Hepatocyte (in vitro differentiated cells): Measurements from ENCODE around the gene PCBP4. TPM values are rescaled to one million over a fixed set of nuclear protein-coding genes. Genes with fewer than 3 reads are reported as not detected.

ENCODE experiments used
- DNase-seq: peaks from one replicate; pipeline ENCODE4 v3.0.0-alpha.2; 2016; ENCODE audit warnings: low spot score
- H2AFZ ChIP-seq: fragments of 200-600 bp; sonication (generic); 2 replicates; pipeline ENCODE4 v1.6.0; 2016; ENCODE audit warnings: antibody characterized with exemption, mild to moderate bottlenecking
- H3K27ac ChIP-seq: fragments of 200-600 bp; sonication (generic); 2 replicates; pipeline ENCODE4 v1.5.1; 2016; ENCODE audit warnings: mild to moderate bottlenecking
- H3K27me3 ChIP-seq: fragments of 200-600 bp; sonication (generic); 2 replicates; pipeline ENCODE4 v1.6.1; 2016
- H3K36me3 ChIP-seq: fragments of 200-600 bp; sonication (generic); replicated peaks from 2 replicates; pipeline ENCODE4 v1.5.1; 2016; ENCODE audit warnings: low read depth; ENCODE audit not compliant: insufficient read depth
- H3K4me1 ChIP-seq: fragments of 200-600 bp; sonication (generic); 2 replicates; pipeline ENCODE4 v1.5.1; 2016; ENCODE audit warnings: mild to moderate bottlenecking, moderate library complexity; ENCODE audit not compliant: insufficient read depth
- H3K4me2 ChIP-seq: fragments of 200-600 bp; sonication (generic); 2 replicates; pipeline ENCODE4 v1.6.0; 2016
- H3K4me3 ChIP-seq: fragments of 200-600 bp; sonication (generic); 2 replicates; pipeline ENCODE4 v1.5.1; 2016; ENCODE audit warnings: mild to moderate bottlenecking
- H3K79me2 ChIP-seq: fragments of 200-600 bp; sonication (generic); 2 replicates; pipeline ENCODE4 v1.6.0; 2017; ENCODE audit warnings: mild to moderate bottlenecking
- H3K9me2 ChIP-seq: fragments of 200-600 bp; sonication (generic); replicated peaks from 2 replicates; pipeline ENCODE4 v1.6.0; 2017; ENCODE audit warnings: mild to moderate bottlenecking; ENCODE audit not compliant: insufficient read depth
- H3K9me3 ChIP-seq: fragments of 200-600 bp; sonication (generic); 2 replicates; pipeline ENCODE4 v1.5.1; 2016; ENCODE audit warnings: low read depth, mild to moderate bottlenecking
- H4K20me1 ChIP-seq: fragments of 200-600 bp; sonication (generic); 2 replicates; pipeline ENCODE4 v1.6.0; 2016; ENCODE audit warnings: mild to moderate bottlenecking; ENCODE audit not compliant: insufficient read depth, poor library complexity, severe bottlenecking
- EZH2 ChIP-seq: fragments of 200-600 bp; sonication (generic); IDR thresholded peaks from 2 replicates; pipeline ENCODE4 v1.6.1; 2016; ENCODE audit warnings: antibody characterized with exemption, mild to moderate bottlenecking, borderline replicate concordance
- EZH2phosphoT487 ChIP-seq: fragments of 200-600 bp; sonication (generic); IDR thresholded peaks from one replicate; pipeline ENCODE4 v1.6.1; 2018; ENCODE audit warnings: antibody characterized with exemption, mild to moderate bottlenecking, low read depth, moderate library complexity; ENCODE audit not compliant: unreplicated experiment, severe bottlenecking
- WGBS: methylation state at CpG from one replicate; pipeline ENCODE4 v1.1.6; 2016; ENCODE audit warnings: low lambda C conversion rate; ENCODE audit errors: missing lambda C conversion rate; 5-methylcytosine and 5-hydroxymethylcytosine counted together
- polyA plus RNA-seq: library from polyadenylated mRNA; unstranded; fragments of >200 nt; fragmentation: Nextera tagmentation; extraction: Ambion mirVana; gene quantifications from 2 replicates; pipeline ENCODE4 v1.2.1, GENCODE V29; 2016
- total RNA-seq: library from RNA; depleted of rRNA; stranded (reverse); fragments of >200 nt; gene quantifications from 2 replicates; pipeline ENCODE4 v1.2.3, GENCODE V29; 2014
- TF ChIP-seq, protein P1 (sequence below): fragments of 200-600 bp; sonication (generic); IDR thresholded peaks from 2 replicates; pipeline ENCODE4 v1.5.1; 2016; ENCODE audit warnings: antibody characterized with exemption, mild to moderate bottlenecking; ENCODE audit not compliant: poor library complexity

Gene PCBP4
- total and polyA plus RNA-seq, 2 experiments from 2014 or later = 42.4 to 60.2 TPM

DNA sequence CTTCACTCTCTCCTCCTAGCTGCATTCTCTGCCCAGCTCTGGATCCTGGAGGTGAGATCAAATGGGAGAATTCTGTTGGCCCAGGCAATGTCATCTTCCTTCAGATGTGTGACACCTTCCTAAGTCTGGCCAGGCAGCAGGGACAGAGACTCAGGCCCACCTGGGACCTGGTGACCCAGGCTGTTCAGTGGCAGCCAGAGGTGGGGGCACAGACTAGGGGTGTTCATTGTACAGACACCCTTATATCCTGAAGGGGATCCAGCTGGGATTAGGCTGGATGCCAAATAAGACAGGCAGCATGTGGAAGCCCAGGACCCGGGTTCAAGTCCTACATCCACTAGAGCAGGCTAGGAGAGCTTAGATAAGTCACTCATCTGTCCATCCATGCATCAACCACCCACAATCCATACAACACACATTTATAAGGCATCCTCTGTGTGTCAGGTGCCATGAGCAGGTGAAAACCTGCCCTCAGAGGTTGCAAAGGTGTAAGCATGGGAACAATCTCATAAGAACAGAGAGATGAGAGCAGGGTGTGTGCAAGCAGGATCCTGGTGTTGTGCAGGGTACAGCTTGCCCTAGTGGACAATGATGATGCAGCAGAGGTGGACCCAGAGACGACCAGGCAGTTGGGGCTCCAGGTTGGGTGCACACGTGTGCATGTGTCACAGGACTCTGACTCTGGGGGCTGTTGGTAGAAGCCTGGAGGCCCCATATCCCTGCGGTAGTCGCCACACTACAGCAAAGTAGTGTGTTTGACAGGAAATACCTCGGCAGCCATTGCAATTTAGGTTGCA lies 46.7 kb upstream of the PCBP4 start:
- no peaks in the 10 kb centered on the region for H3K27me3 ChIP-seq
- H3K4me2 ChIP-seq = no peak overlapping the region
- H3K27ac ChIP-seq = no peak overlapping the region
- H3K4me1 ChIP-seq = no peaks in the 10 kb centered on the region
- H3K9me3 ChIP-seq = no peaks in the 10 kb centered on the region
- H3K4me3 ChIP-seq = no peak overlapping the region
- H4K20me1 ChIP-seq = no peaks in the 10 kb centered on the region
- DNase-seq = no peak
- no peaks in the 10 kb centered on the region for H3K36me3 ChIP-seq
- no peak for TF ChIP-seq EZH2phosphoT487
- TF ChIP-seq EZH2 = no peak
- TF ChIP-seq, protein P1, sequence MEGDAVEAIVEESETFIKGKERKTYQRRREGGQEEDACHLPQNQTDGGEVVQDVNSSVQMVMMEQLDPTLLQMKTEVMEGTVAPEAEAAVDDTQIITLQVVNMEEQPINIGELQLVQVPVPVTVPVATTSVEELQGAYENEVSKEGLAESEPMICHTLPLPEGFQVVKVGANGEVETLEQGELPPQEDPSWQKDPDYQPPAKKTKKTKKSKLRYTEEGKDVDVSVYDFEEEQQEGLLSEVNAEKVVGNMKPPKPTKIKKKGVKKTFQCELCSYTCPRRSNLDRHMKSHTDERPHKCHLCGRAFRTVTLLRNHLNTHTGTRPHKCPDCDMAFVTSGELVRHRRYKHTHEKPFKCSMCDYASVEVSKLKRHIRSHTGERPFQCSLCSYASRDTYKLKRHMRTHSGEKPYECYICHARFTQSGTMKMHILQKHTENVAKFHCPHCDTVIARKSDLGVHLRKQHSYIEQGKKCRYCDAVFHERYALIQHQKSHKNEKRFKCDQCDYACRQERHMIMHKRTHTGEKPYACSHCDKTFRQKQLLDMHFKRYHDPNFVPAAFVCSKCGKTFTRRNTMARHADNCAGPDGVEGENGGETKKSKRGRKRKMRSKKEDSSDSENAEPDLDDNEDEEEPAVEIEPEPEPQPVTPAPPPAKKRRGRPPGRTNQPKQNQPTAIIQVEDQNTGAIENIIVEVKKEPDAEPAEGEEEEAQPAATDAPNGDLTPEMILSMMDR = no peak
- H3K9me2 ChIP-seq = no peaks in the 10 kb centered on the region
- 86% methylated on average over 6 of the region's 6 CpGs for WGBS
- no peak overlapping the region for H2AFZ ChIP-seq
- H3K79me2 ChIP-seq = no peaks in the 10 kb centered on the region

DNA sequence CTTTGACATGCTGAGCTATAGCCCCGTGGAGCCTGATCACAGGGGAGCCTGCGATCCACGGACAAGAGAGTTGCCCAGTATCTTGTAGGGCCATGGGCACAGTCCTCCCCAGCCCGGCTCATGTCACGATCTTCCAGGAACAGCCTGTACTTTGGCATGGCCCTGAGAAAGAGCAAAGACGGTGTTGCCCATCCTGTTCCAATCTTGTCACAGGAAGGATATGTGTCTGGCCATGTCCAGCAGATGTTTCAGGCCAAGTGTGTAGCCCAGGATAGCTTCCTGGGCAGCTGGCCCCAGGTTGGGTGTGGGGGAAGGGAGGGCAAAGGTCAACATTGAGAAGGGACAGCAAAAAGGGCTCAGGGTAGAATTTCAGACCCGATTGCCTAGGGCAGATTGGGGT lies 45.4 kb upstream of the PCBP4 start:
- Histone ChIP-seq H3K4me2 (no peak overlapping the region), H3K4me3 (no peak overlapping the region), H3K79me2 (no peaks in the 10 kb centered on the region), H3K27ac (no peak overlapping the region), H3K36me3 (no peaks in the 10 kb centered on the region), H3K4me1 (no peaks in the 10 kb centered on the region), H4K20me1 (no peaks in the 10 kb centered on the region), H3K9me3 (no peaks in the 10 kb centered on the region), H2AFZ (no peak overlapping the region), H3K27me3 (no peaks in the 10 kb centered on the region), H3K9me2 (no peaks in the 10 kb centered on the region)
- DNase-seq = no peak
- TF ChIP-seq, protein P1 = no peak
- TF ChIP-seq EZH2phosphoT487 (no peak), EZH2 (no peak)
- 81% methylated on average over 7 of the region's 7 CpGs for WGBS

DNA sequence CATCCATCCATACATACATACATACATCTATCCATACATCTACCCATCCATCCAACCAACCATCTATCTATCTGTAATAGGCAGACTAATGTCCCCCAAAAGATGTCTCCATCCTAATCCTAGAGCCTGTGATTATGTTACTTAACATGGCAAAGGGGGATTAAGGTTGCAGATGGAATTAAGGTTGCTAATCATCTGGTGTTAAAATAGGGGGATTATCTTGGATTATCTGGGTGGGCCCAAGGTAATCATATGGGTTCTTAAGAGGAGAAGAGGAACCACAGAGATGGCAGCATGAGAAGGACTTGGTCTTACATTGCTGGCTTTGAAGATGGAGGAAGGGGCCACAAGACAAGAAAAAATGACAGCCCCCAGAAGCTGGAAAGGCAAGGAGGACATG lies 43.2 kb upstream of the PCBP4 start:
- Histone ChIP-seq H3K9me2 (no peaks in the 10 kb centered on the region), H3K36me3 (no peaks in the 10 kb centered on the region), H2AFZ (no peak overlapping the region), H3K4me2 (no peak overlapping the region), H3K4me1 (peaks cover 8% of the 10 kb centered on the region), H4K20me1 (no peaks in the 10 kb centered on the region), H3K4me3 (no peak overlapping the region), H3K9me3 (no peaks in the 10 kb centered on the region), H3K27ac (no peak overlapping the region), H3K27me3 (no peaks in the 10 kb centered on the region), H3K79me2 (no peaks in the 10 kb centered on the region)
- DNase-seq = no peak
- no peak for TF ChIP-seq EZH2phosphoT487
- TF ChIP-seq, protein P1 = no peak
- no peak for TF ChIP-seq EZH2
